HUES64 (cell line): ENCODE results near the gene SAMSN1.

Experiments
- H3K27ac ChIP-seq: 2 replicates; pipeline ENCODE4 v1.7.0; 2013; ENCODE audit warnings: low read depth, low read length, inconsistent platforms
- H3K27me3 ChIP-seq: 2 replicates; pipeline ENCODE4 v1.6.1; 2013; ENCODE audit warnings: mild to moderate bottlenecking, low read length; ENCODE audit not compliant: insufficient read depth
- H3K36me3 ChIP-seq: 2 replicates; pipeline ENCODE4 v1.6.1; 2013; ENCODE audit warnings: mild to moderate bottlenecking, low read length; ENCODE audit not compliant: insufficient read depth
- H3K4me1 ChIP-seq: 2 replicates; pipeline ENCODE4 v1.6.1; 2013; ENCODE audit warnings: mild to moderate bottlenecking, low read length, moderate library complexity; ENCODE audit not compliant: insufficient read depth
- H3K4me3 ChIP-seq: 2 replicates; pipeline ENCODE4 v1.5.1; 2013; ENCODE audit warnings: mild to moderate bottlenecking, low read length, moderate library complexity
- H3K9ac ChIP-seq: 2 replicates; pipeline ENCODE4 v1.6.1; 2013; ENCODE audit warnings: mild to moderate bottlenecking, low read depth, low read length
- H3K9me3 ChIP-seq: 2 replicates; pipeline ENCODE4 v1.6.1; 2013; ENCODE audit warnings: low read depth, low read length; ENCODE audit not compliant: insufficient read depth
- WGBS: fragments of 150-250, 120-280 bp; methylation state at CpG from one replicate; pipeline ENCODE4 v1.1.7; 2013; ENCODE audit warnings: missing lambda C conversion rate; 5-methylcytosine and 5-hydroxymethylcytosine counted together

Gene SAMSN1

GRCh38 chr21:14583629-14584255 lies 37.6 kb upstream of the SAMSN1 start:
- H3K36me3 ChIP-seq, result no peaks in the 10 kb centered on the region
- no peak overlapping the region for H3K4me3 ChIP-seq
- WGBS, result over 99% methylated on average over 4 of the region's 4 CpGs
- no peaks in the 10 kb centered on the region for H3K9me3 ChIP-seq
- H3K9ac ChIP-seq, result no peak overlapping the region
- no peaks in the 10 kb centered on the region for H3K4me1 ChIP-seq
- no peak overlapping the region for H3K27ac ChIP-seq
- H3K27me3 ChIP-seq, result no peaks in the 10 kb centered on the region

GRCh38 chr21:14582934-14583628 lies 37.0 kb upstream of the SAMSN1 start:
- H3K9ac ChIP-seq, result no peak overlapping the region
- no peak overlapping the region for H3K4me3 ChIP-seq
- H3K27me3 ChIP-seq, result no peaks in the 10 kb centered on the region
- no peak overlapping the region for H3K27ac ChIP-seq
- 98% methylated on average over 6 of the region's 10 CpGs for WGBS
- no peaks in the 10 kb centered on the region for H3K9me3 ChIP-seq
- H3K36me3 ChIP-seq, result no peaks in the 10 kb centered on the region
- no peaks in the 10 kb centered on the region for H3K4me1 ChIP-seq

GRCh38 chr21:14581902-14582457 lies 35.9 kb upstream of the SAMSN1 start:
- no peak overlapping the region for H3K27ac ChIP-seq
- H3K27me3 ChIP-seq, result no peaks in the 10 kb centered on the region
- no peak overlapping the region for H3K9ac ChIP-seq
- no peak overlapping the region for H3K4me3 ChIP-seq
- WGBS, result 93% methylated on average over 6 of the region's 6 CpGs
- no peaks in the 10 kb centered on the region for H3K9me3 ChIP-seq
- no peaks in the 10 kb centered on the region for H3K36me3 ChIP-seq
- H3K4me1 ChIP-seq, result no peaks in the 10 kb centered on the region

- no peaks in the 10 kb centered on the region for H3K27me3 ChIP-seq
- no peaks in the 10 kb centered on the region for H3K9me3 ChIP-seq
- WGBS, result 71% methylated on average over 1 of the region's 1 CpG
- no peak overlapping the region for H3K9ac ChIP-seq
- H3K36me3 ChIP-seq, result no peaks in the 10 kb centered on the region
- H3K4me3 ChIP-seq, result no peak overlapping the region
- no peaks in the 10 kb centered on the region for H3K4me1 ChIP-seq
- H3K27ac ChIP-seq, result no peak overlapping the region
Measured at GRCh38 chr21:14573244-14573643, 27.1 kb upstream of the SAMSN1 start.

GRCh38 chr21:14572204-14572780 lies 26.2 kb upstream of the SAMSN1 start:
- no peaks in the 10 kb centered on the region for H3K27me3 ChIP-seq
- H3K4me1 ChIP-seq, result no peaks in the 10 kb centered on the region
- no peaks in the 10 kb centered on the region for H3K9me3 ChIP-seq
- H3K4me3 ChIP-seq, result no peak overlapping the region
- H3K36me3 ChIP-seq, result no peaks in the 10 kb centered on the region
- 52% methylated on average over 2 of the region's 2 CpGs for WGBS
- H3K9ac ChIP-seq, result no peak overlapping the region
- H3K27ac ChIP-seq, result no peak overlapping the region

- no peak overlapping the region for H3K27ac ChIP-seq
Measured at GRCh38 chr21:14569868-14570267, 23.8 kb upstream of the SAMSN1 start.

GRCh38 chr21:14569026-14569621 lies 23.0 kb upstream of the SAMSN1 start:
- 96% methylated on average over 2 of the region's 3 CpGs for WGBS
- Histone ChIP-seq H3K4me1 (no peaks in the 10 kb centered on the region), H3K27me3 (no peaks in the 10 kb centered on the region)

More at GRCh38 chr21:14569868-14570267, 23.8 kb upstream of the SAMSN1 start:
- Histone ChIP-seq H3K27me3 (no peaks in the 10 kb centered on the region), H3K9ac (no peak overlapping the region), H3K4me1 (no peaks in the 10 kb centered on the region), H3K36me3 (no peaks in the 10 kb centered on the region), H3K4me3 (no peak overlapping the region), H3K9me3 (no peaks in the 10 kb centered on the region)
- WGBS, result 95% methylated on average over 5 of the region's 6 CpGs

GRCh38 chr21:14567331-14568279 lies 21.5 kb upstream of the SAMSN1 start:
- Histone ChIP-seq H3K27ac (no peak overlapping the region), H3K9me3 (no peaks in the 10 kb centered on the region), H3K27me3 (no peaks in the 10 kb centered on the region), H3K4me3 (no peak overlapping the region), H3K9ac (no peak overlapping the region), H3K4me1 (no peaks in the 10 kb centered on the region), H3K36me3 (no peaks in the 10 kb centered on the region)
- WGBS, result 78% methylated on average over 6 of the region's 7 CpGs

More at GRCh38 chr21:14569026-14569621, 23.0 kb upstream of the SAMSN1 start:
- Histone ChIP-seq H3K36me3 (no peaks in the 10 kb centered on the region), H3K9me3 (no peaks in the 10 kb centered on the region), H3K9ac (no peak overlapping the region), H3K4me3 (no peak overlapping the region), H3K27ac (no peak overlapping the region)

- no peak overlapping the region for H3K4me3 ChIP-seq
- H3K27me3 ChIP-seq, result no peaks in the 10 kb centered on the region
- H3K4me1 ChIP-seq, result no peaks in the 10 kb centered on the region
- H3K36me3 ChIP-seq, result no peaks in the 10 kb centered on the region
- peaks cover 3% of the 10 kb centered on the region; the same call in 1 of the 2 replicates for H3K9me3 ChIP-seq
- no peak overlapping the region for H3K9ac ChIP-seq
- 100% methylated on average over 4 of the region's 5 CpGs for WGBS
- H3K27ac ChIP-seq, result no peak overlapping the region
Measured at GRCh38 chr21:14566894-14567293, 20.8 kb upstream of the SAMSN1 start.

- peaks cover 15% of the 10 kb centered on the region; the same call in 1 of the 2 replicates for H3K9me3 ChIP-seq
- no peaks in the 10 kb centered on the region for H3K36me3 ChIP-seq
- H3K9ac ChIP-seq, result no peak overlapping the region
- no peak overlapping the region for H3K27ac ChIP-seq
- H3K4me3 ChIP-seq, result no peak overlapping the region
- no peaks in the 10 kb centered on the region for H3K27me3 ChIP-seq
- no peaks in the 10 kb centered on the region for H3K4me1 ChIP-seq
Measured at GRCh38 chr21:14562959-14563358, 16.8 kb upstream of the SAMSN1 start.
